Measurements from ENCODE around the gene MICAL3. TPM values are rescaled to one million over a fixed set of nuclear protein-coding genes. Genes with fewer than 3 reads are reported as not detected.

Gene MICAL3
- polyA plus RNA-seq, 3 donors: 0.23 to 0.84 TPM; not detected in 1

GRCh38 chr22:17822087-17822486 lies 202.3 kb downstream of the MICAL3 start:
- no peaks in the 10 kb centered on the region for H3K4me1 ChIP-seq (ENCODE audit: control insufficient read depth in 1 of 2, insufficient read depth in 2 of 2, low read length in 2 of 2)
- H3K9me3 Mint-ChIP-seq: no peaks in the 10 kb centered on the region
- no peak overlapping the region for H3K27ac Mint-ChIP-seq
- no peak overlapping the region for H3K4me3 ChIP-seq (replicated peaks in 1 of 3; ENCODE audit: low read depth in 2 of 3, low read length in 3 of 3)
- no peaks in the 10 kb centered on the region for H3K36me3 Mint-ChIP-seq
- no peak overlapping the region for H3K27ac ChIP-seq (ENCODE audit: low read depth in 1 of 2, low read length in 2 of 2)
- no peak overlapping the region for H3K4me2 ChIP-seq (replicated peaks; ENCODE audit: extremely low read depth, low read length, poor library complexity, severe bottlenecking)
- intact Hi-C loops (cut with micrococcal nuclease): no loop called here
- H3K9ac ChIP-seq (ENCODE audit: insufficient read depth, low read length, poor library complexity, severe bottlenecking): no peak overlapping the region
- no peaks in the 10 kb centered on the region for H3K27me3 Mint-ChIP-seq (ENCODE audit: low read depth in 3 of 3)
- no peaks in the 10 kb centered on the region for H3K36me3 ChIP-seq (replicated peaks in 1 of 2; ENCODE audit: control insufficient read depth in 1 of 2, insufficient read depth in 2 of 2, low read length in 2 of 2)
- no peaks in the 10 kb centered on the region for H3K79me2 ChIP-seq (ENCODE audit: insufficient read depth, low read length)
- H3K9me3 ChIP-seq (replicated peaks in 1 of 2; ENCODE audit: control insufficient read depth in 1 of 2, insufficient read depth in 1 of 2, low read length in 2 of 2): no peaks in the 10 kb centered on the region
- no peaks in the 10 kb centered on the region for H3K4me1 Mint-ChIP-seq
- H4K20me1 ChIP-seq (ENCODE audit: insufficient read depth, low read length): no peaks in the 10 kb centered on the region
- 100% methylated on average over 8 of the region's 13 CpGs for WGBS (ENCODE audit: insufficient coverage)
- H2AFZ ChIP-seq (ENCODE audit: insufficient read depth, low read depth, low read length, poor library complexity, severe bottlenecking): no peak overlapping the region
- DNase-seq: no peak
- TF ChIP-seq, protein P1, sequence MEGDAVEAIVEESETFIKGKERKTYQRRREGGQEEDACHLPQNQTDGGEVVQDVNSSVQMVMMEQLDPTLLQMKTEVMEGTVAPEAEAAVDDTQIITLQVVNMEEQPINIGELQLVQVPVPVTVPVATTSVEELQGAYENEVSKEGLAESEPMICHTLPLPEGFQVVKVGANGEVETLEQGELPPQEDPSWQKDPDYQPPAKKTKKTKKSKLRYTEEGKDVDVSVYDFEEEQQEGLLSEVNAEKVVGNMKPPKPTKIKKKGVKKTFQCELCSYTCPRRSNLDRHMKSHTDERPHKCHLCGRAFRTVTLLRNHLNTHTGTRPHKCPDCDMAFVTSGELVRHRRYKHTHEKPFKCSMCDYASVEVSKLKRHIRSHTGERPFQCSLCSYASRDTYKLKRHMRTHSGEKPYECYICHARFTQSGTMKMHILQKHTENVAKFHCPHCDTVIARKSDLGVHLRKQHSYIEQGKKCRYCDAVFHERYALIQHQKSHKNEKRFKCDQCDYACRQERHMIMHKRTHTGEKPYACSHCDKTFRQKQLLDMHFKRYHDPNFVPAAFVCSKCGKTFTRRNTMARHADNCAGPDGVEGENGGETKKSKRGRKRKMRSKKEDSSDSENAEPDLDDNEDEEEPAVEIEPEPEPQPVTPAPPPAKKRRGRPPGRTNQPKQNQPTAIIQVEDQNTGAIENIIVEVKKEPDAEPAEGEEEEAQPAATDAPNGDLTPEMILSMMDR (IDR thresholded peaks at IDR 0.05): no peak
- H3K4me3 Mint-ChIP-seq: no peak overlapping the region
- no peaks in the 10 kb centered on the region for H3K27me3 ChIP-seq (ENCODE audit: control insufficient read depth in 2 of 2, insufficient read depth in 2 of 2, low read length in 2 of 2)

GRCh38 chr22:17820879-17821439 lies 203.4 kb downstream of the MICAL3 start:
- Histone ChIP-seq H3K27ac (ENCODE audit: low read depth in 1 of 2, low read length in 2 of 2) (no peak overlapping the region), H3K4me1 (ENCODE audit: control insufficient read depth in 1 of 2, insufficient read depth in 2 of 2, low read length in 2 of 2) (no peaks in the 10 kb centered on the region), H3K4me2 (replicated peaks; ENCODE audit: extremely low read depth, low read length, poor library complexity, severe bottlenecking) (no peak overlapping the region), H3K79me2 (ENCODE audit: insufficient read depth, low read length) (no peaks in the 10 kb centered on the region), H3K9ac (ENCODE audit: insufficient read depth, low read length, poor library complexity, severe bottlenecking) (no peak overlapping the region), H3K27me3 (ENCODE audit: control insufficient read depth in 2 of 2, insufficient read depth in 2 of 2, low read length in 2 of 2) (no peaks in the 10 kb centered on the region), H4K20me1 (ENCODE audit: insufficient read depth, low read length) (no peaks in the 10 kb centered on the region), H2AFZ (ENCODE audit: insufficient read depth, low read depth, low read length, poor library complexity, severe bottlenecking) (no peak overlapping the region), H3K9me3 (replicated peaks in 1 of 2; ENCODE audit: control insufficient read depth in 1 of 2, insufficient read depth in 1 of 2, low read length in 2 of 2) (no peaks in the 10 kb centered on the region), H3K4me3 (replicated peaks in 1 of 3; ENCODE audit: low read depth in 2 of 3, low read length in 3 of 3) (no peak overlapping the region), H3K36me3 (replicated peaks in 1 of 2; ENCODE audit: control insufficient read depth in 1 of 2, insufficient read depth in 2 of 2, low read length in 2 of 2) (no peaks in the 10 kb centered on the region)
- no peak for DNase-seq
- TF ChIP-seq, protein P1 (IDR thresholded peaks at IDR 0.05): no peak
- intact Hi-C loops (cut with micrococcal nuclease): no loop called here
- Mint-ChIP-seq H3K36me3 (no peaks in the 10 kb centered on the region), H3K4me3 (no peak overlapping the region), H3K27me3 (ENCODE audit: low read depth in 3 of 3) (no peaks in the 10 kb centered on the region), H3K9me3 (no peaks in the 10 kb centered on the region), H3K4me1 (no peaks in the 10 kb centered on the region), H3K27ac (no peak overlapping the region)
- no CpG with 5 or more reads among the region's 3 CpGs for WGBS (ENCODE audit: insufficient coverage)

Data from CD14-positive monocyte (primary cell).